ENCODE measurements around the gene NAGPA. TPM values are rescaled to one million over a fixed set of nuclear protein-coding genes. Genes with fewer than 3 reads are reported as not detected.
"Not testable (repeated sequence)": the region's sequence is repeated elsewhere in the genome, so short reads cannot be mapped to it uniquely, and the experiment has no call there.

NAGPA gene
- polyA plus RNA-seq, 3 donors from 2014 or later = 26.6 to 50.6 (median 37.2) TPM

- DNase-seq = no peak
- Mint-ChIP-seq H3K27me3 (ENCODE audit: low read depth in 3 of 3) (peaks cover 2 to 3% (median 2%) of the 10 kb centered on the region in 3 donors), H3K36me3 (no peaks in the 10 kb centered on the region), H3K4me1 (no peaks in the 10 kb centered on the region), H3K9me3 (no peaks in the 10 kb centered on the region), H3K4me3 (no peak overlapping the region), H3K27ac (no peak overlapping the region)
Measured at GRCh38 chr16:5054876-5055865, 21.4 kb upstream of the NAGPA start.

DNA sequence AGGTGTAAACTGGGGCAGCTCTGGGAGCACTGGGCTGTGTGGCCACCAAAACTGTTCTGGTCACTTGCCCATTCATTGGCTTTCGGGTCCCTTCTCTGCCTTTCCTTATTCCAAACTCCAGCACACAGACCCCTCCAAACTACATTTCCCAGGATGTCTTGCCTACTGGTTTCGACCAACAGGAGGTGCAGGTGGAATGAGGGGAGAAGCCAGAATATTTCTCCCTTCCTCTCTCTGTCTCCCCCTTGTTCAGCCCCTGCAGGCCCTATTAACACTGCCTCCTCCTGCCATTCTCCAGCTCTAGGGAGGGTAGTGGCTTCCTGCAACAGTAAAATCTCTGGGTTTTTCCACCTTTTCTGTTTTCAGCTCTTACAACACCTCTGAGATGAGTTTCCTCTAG, 13.2 kb upstream of the NAGPA start:
- H3K27me3 Mint-ChIP-seq (ENCODE audit: low read depth in 3 of 3) = peaks cover 2 to 5% (median 4%) of the 10 kb centered on the region in 3 donors
- H3K36me3 Mint-ChIP-seq = no peaks in the 10 kb centered on the region
- H3K4me3 Mint-ChIP-seq = no peak overlapping the region
- no peak for DNase-seq
- H3K9me3 Mint-ChIP-seq = no peaks in the 10 kb centered on the region
- no peak overlapping the region for H3K27ac Mint-ChIP-seq
- H3K4me1 Mint-ChIP-seq = no peaks in the 10 kb centered on the region

DNA sequence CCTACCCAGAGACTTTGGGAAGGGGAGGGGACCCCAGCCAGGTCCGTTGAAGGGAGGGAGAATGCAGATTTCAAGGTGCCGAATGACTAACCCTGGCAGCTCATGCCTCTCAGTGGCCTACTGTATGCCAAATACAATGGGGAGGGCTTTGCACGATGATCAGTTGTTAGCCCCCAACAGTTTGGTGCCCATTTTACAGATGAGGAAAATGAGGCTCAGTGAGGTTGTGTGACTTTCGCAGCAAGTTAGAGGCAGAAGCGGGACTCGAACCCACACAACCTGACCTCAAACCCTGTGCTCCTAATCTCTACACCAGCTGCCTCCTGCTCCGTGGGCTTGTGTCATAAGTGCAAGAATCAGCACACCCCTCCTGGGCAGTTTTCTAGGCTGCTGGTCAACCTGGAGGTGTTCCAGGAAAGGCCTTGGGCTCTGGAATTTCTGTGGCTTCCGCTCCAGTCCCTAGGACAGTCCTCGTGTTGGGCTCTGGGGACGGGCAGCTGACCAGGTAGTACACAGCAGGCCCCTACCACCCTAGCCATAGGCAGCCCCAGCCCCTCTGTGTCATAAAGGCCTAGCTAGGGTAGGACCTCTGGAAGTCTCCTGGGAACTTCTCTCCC, 11.9 kb upstream of the NAGPA start:
- Mint-ChIP-seq H3K4me3 (no peak overlapping the region), H3K36me3 (no peaks in the 10 kb centered on the region), H3K27me3 (ENCODE audit: low read depth in 3 of 3) (peaks cover 2 to 5% (median 2%) of the 10 kb centered on the region in 3 donors), H3K4me1 (no peaks in the 10 kb centered on the region), H3K27ac (no peak overlapping the region), H3K9me3 (no peaks in the 10 kb centered on the region)
- DNase-seq = no peak

DNA sequence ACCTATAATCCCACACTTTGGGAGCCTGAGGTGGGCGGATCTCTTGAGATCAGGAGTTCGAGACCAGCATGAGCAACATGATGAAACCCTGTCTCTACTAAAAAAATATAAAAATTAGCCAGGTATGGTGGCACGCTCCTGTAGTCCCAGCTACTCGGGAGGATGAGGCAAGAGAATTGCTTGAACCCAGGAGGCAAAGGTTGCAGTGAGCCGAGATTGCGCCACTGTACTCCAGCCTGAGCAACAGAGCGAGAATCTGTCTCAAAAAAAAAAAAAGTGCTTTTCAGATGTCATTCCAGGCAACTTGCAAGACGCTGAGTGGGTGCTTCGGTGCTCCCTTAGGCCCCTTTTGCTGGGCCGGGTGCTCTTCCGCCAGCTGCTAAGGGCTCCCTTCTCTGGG, 10.8 kb upstream of the NAGPA start:
- not testable (repeated sequence) for H3K36me3 Mint-ChIP-seq; H3K9me3 Mint-ChIP-seq; H3K4me3 Mint-ChIP-seq; DNase-seq; H3K27me3 Mint-ChIP-seq (ENCODE audit: low read depth in 3 of 3); H3K27ac Mint-ChIP-seq; H3K4me1 Mint-ChIP-seq

- H3K9me3 Mint-ChIP-seq = no peaks in the 10 kb centered on the region
- H3K27ac Mint-ChIP-seq = no peak overlapping the region
- no peaks in the 10 kb centered on the region for H3K4me1 Mint-ChIP-seq
- no peak for DNase-seq
- peaks cover 1 to 5% (median 2%) of the 10 kb centered on the region in 3 donors for H3K27me3 Mint-ChIP-seq (ENCODE audit: low read depth in 3 of 3)
- H3K36me3 Mint-ChIP-seq = peaks cover 0 to 4% (median 0%) of the 10 kb centered on the region in 3 donors
- no peak overlapping the region for H3K4me3 Mint-ChIP-seq
Measured at GRCh38 chr16:5044011-5044540, 10.3 kb upstream of the NAGPA start.

DNA sequence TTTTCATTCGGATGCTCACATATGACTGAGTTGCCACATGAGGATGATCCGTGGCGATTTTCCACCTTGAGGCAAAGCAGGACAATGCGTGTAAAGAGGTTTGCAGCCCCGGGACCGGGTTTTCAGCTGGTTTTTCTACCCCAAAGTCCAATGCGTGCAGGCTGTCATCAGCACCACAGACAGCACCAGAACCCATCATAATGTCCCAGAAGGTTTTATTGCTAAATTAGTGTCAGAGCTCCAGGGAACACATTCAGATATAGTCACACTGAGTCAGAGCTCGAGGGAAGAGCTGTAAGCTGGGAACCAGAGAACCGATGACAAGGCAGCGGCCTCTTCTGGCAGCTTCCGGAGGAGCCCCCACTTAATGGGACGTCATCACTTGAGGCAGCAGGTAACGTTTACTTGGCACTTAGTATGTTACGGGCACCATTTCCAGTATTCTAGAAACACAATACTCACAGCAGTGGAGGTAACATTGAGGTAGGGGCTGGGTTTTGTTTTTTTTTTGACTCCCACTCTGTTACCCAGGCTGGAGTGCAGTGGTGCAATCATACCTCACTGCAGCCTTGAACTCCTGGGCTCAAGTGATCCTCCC, 8.9 kb upstream of the NAGPA start:
- Mint-ChIP-seq H3K36me3 (peaks cover 0 to 4% (median 0%) of the 10 kb centered on the region in 3 donors), H3K4me3 (no peak overlapping the region), H3K27me3 (ENCODE audit: low read depth in 3 of 3) (peaks cover 0 to 2% (median 1%) of the 10 kb centered on the region in 3 donors), H3K9me3 (no peaks in the 10 kb centered on the region), H3K4me1 (no peaks in the 10 kb centered on the region), H3K27ac (no peak overlapping the region)
- DNase-seq = no peak

- DNase-seq = no peak
- Mint-ChIP-seq H3K4me1 (no peaks in the 10 kb centered on the region), H3K36me3 (peaks cover 0 to 4% (median 0%) of the 10 kb centered on the region in 3 donors), H3K27ac (no peak overlapping the region), H3K4me3 (no peak overlapping the region), H3K9me3 (no peaks in the 10 kb centered on the region), H3K27me3 (ENCODE audit: low read depth in 3 of 3) (peaks cover 0 to 1% (median 0%) of the 10 kb centered on the region in 3 donors)
Measured at GRCh38 chr16:5041600-5042133, 7.9 kb upstream of the NAGPA start.

DNA sequence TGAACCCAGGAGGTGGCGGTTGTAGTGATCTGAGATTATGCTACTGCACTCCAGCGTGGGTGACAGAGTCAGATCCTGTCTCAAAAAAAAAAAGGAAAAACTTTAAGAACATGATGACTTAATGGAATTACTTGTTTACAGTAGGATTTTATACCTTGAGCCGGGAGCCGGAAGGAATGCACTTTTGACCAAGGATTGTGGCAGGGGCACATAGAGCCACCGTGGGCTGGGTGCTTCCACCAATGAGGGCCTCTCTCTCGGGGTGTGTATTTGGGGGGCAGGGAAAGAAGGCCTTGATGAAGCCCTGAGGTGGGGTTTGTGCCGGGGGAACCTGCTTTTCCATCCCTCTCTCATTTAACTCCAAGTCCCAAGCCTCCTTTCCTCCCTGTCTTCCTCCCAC, 6.7 kb upstream of the NAGPA start:
- H3K4me1 Mint-ChIP-seq = no peaks in the 10 kb centered on the region
- peak overlapping the region in 1 of 6 donors; percentile 69 for H3K27ac Mint-ChIP-seq
- H3K27me3 Mint-ChIP-seq (ENCODE audit: low read depth in 3 of 3) = peaks cover 0 to 1% (median 0%) of the 10 kb centered on the region in 3 donors
- H3K9me3 Mint-ChIP-seq = no peaks in the 10 kb centered on the region
- DNase-seq = no peak
- H3K36me3 Mint-ChIP-seq = peaks cover 0 to 4% (median 0%) of the 10 kb centered on the region in 3 donors
- no peak overlapping the region for H3K4me3 Mint-ChIP-seq

DNA sequence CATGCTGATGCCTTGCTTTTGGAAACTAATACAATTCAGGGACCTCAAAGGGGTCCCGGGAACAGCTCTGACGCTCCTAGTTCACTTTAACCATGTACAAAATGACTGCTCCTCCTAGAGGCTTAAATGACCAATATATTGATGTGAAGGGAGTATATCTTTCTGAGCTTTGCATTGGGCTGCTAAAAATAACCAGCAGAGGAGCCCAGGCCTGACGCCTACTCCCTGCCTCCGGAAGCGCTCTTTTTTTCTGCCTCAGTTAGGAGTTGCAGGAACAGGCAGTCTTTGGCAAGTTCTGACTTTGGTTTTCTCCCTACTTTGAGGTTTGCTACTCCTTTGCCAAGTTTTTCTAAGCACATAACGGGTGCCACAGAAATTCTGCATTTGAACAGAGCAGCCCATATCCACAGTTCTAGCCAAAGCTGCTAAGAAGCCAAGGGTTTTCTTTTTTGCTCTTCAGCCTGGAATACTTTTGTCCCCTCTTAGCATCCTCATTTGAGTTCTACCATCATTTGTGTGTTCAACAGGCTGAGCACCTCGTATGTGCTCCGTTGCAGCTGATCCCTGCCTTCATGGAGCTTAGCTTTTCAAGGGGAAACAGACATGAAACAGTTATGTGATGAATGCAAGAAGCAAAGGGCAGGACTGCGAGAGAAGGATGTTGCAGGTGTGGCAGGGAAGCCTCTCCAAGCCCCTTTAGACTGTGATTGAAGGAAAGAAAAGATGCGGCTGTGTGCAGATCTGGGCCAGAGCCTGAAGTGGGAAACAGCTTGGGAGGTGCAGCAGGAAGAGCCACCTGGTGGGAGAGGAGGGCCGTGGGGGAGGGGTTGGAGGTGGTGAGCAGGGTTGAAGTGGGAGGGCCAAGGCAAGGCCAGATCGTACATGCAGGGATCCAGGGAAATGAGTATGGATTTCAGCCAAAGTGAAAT, 2.8 kb upstream of the NAGPA start:
- Mint-ChIP-seq H3K9me3 (no peaks in the 10 kb centered on the region), H3K36me3 (peaks cover 0 to 4% (median 1%) of the 10 kb centered on the region in 3 donors), H3K4me3 (no peak overlapping the region), H3K27me3 (ENCODE audit: low read depth in 3 of 3) (peaks cover 3 to 8% (median 5%) of the 10 kb centered on the region in 3 donors), H3K4me1 (peaks cover 16 to 19% of the 10 kb centered on the region in 2 donors), H3K27ac (peak overlapping the region in 1 of 6 donors; percentile 74)
- no peak for DNase-seq

DNA sequence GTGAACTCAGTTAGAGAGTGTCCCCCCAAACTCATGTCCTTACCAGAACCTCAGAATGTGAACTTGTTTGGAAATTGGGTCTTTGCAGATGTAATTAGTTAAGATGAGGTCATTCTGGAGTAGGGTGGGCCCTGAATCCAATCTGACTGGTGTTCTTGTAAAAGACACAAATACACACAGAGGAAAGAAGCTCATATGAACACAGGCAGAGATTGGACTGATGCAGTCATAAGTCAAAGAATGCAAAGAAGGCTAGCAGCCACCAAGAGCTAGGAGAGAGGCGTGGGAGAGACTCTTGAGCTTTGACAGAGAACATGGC, 2.1 kb upstream of the NAGPA start:
- Mint-ChIP-seq H3K4me3 (peak overlapping the region in 2 of 5 donors; percentile 42 to 54), H3K9me3 (no peaks in the 10 kb centered on the region), H3K4me1 (peaks cover 16 to 19% of the 10 kb centered on the region in 2 donors), H3K27me3 (ENCODE audit: low read depth in 3 of 3) (peaks cover 3 to 8% (median 5%) of the 10 kb centered on the region in 3 donors), H3K36me3 (peaks cover 0 to 4% (median 3%) of the 10 kb centered on the region in 3 donors), H3K27ac (no peak overlapping the region)
- DNase-seq = no peak

GRCh38 chr16:5034167-5034523, 410 bp upstream of the NAGPA start:
- Mint-ChIP-seq H3K4me1 (peaks cover 16 to 19% of the 10 kb centered on the region in 2 donors), H3K9me3 (no peaks in the 10 kb centered on the region), H3K27ac (peak overlapping the region; percentile 68 to 90 (median 87)), H3K4me3 (peak overlapping the region; percentile 86 to 89 (median 87)), H3K36me3 (peaks cover 0 to 4% (median 1%) of the 10 kb centered on the region in 3 donors), H3K27me3 (ENCODE audit: low read depth in 3 of 3) (peaks cover 3 to 7% (median 6%) of the 10 kb centered on the region in 3 donors)
- no peak for DNase-seq

- no peaks in the 10 kb centered on the region for H3K9me3 Mint-ChIP-seq
- peak overlapping the region in 5 of 6 donors; percentile 5 to 67 (median 34) for H3K27ac Mint-ChIP-seq
- DNase-seq = no peak
- peak overlapping the region; percentile 65 to 83 (median 75) for H3K4me3 Mint-ChIP-seq
- H3K36me3 Mint-ChIP-seq = peaks cover 0 to 8% (median 4%) of the 10 kb centered on the region in 3 donors
- peaks cover 3 to 8% (median 7%) of the 10 kb centered on the region in 3 donors for H3K27me3 Mint-ChIP-seq (ENCODE audit: low read depth in 3 of 3)
- peaks cover 16 to 21% of the 10 kb centered on the region in 2 donors for H3K4me1 Mint-ChIP-seq
Measured at GRCh38 chr16:5032748-5033167, 977 bp downstream of the NAGPA start.

Measured in immature natural killer cell (primary cell).